Measurements from ENCODE around the gene ZNF675. TPM values are rescaled to one million over a fixed set of nuclear protein-coding genes. Genes with fewer than 3 reads are reported as not detected.
"Not testable (repeated sequence)": the region's sequence is repeated elsewhere in the genome, so short reads cannot be mapped to it uniquely, and the experiment has no call there.

The ZNF675 gene
- total RNA-seq: 10 to 100 TPM; 24.0 to 24.7 TPM

- no peaks in the 10 kb centered on the region for H3K27me3 Mint-ChIP-seq
- peak within 1 kb of the TSS; percentile 98 for H3K4me3 Mint-ChIP-seq
- peaks cover 27% of the 10 kb centered on the region for H3K4me1 Mint-ChIP-seq
- H3K27ac Mint-ChIP-seq: peak within 1 kb of the TSS; percentile 98
- peaks cover 37% of the 10 kb centered on the region for H3K36me3 Mint-ChIP-seq
- peak; percentile 87 for DNase-seq
- H3K9me3 Mint-ChIP-seq: peaks cover 12% of the 10 kb centered on the region
These were observed at the start of gene ZNF675 for GRCh38 chr19:23686621-23687423. ZNF675 (minus strand) TSS chr19:23687212; CDS start chr19:23687033, 179 bp downstream.

- H3K4me1 Mint-ChIP-seq, H3K27ac Mint-ChIP-seq, H3K27me3 Mint-ChIP-seq, H3K4me3 Mint-ChIP-seq, H3K36me3 Mint-ChIP-seq, DNase-seq: not testable (repeated sequence)
- peaks cover 17% of the 10 kb centered on the region for H3K9me3 Mint-ChIP-seq
These were observed 43.9 kb upstream of the ZNF675 start for GRCh38 chr19:23730729-23731465.

DNA sequence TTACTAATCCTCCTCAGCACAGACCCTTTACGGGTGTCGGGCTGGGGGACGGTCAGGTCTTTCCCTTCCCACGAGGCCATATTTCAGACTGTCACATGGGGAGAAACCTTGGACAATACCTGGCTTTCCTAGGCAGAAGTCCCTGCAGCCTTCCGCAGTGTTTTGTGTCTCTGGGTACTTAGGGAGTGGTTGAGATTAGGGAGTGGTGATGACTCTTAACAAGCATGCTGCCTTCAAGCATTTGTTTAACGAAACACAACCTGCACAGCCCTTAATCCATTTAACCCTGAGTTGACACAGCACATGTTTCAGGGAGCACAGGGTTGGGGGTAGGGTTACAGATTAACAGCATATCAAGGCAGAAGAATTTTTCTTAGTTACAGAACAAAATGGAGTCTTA, 37.1 kb upstream of the ZNF675 start:
- not testable (repeated sequence) for DNase-seq, H3K27me3 Mint-ChIP-seq, H3K4me3 Mint-ChIP-seq, H3K4me1 Mint-ChIP-seq, H3K36me3 Mint-ChIP-seq, H3K27ac Mint-ChIP-seq, H3K9me3 Mint-ChIP-seq

- Mint-ChIP-seq H3K4me3 (no peak overlapping the region), H3K27me3 (peaks cover 11% of the 10 kb centered on the region), H3K9me3 (peaks cover 6% of the 10 kb centered on the region), H3K36me3 (peaks cover 3% of the 10 kb centered on the region), H3K27ac (no peak overlapping the region), H3K4me1 (peaks cover 10% of the 10 kb centered on the region)
- no peak for DNase-seq
These were observed 31.8 kb upstream of the ZNF675 start for GRCh38 chr19:23718802-23719201.

DNA sequence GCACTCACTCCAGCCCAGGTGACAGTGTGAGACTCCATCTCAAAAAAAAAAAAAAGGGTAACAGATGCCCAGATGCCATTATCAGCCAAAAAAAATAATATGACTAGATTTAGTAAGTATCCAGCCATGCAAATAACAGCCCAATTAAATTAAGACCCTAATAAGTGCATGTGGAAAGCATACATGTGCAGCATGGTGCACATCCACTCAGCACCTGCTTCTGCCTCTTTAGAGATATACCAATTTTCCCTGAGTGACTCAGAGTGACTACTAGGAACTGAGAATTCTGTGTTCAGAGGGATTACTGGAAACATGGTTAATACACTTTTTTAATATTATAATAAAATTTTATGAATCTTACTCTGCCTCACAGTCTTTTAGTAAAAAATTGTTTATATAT, 29.8 kb upstream of the ZNF675 start:
- Mint-ChIP-seq H3K9me3 (peaks cover 6% of the 10 kb centered on the region), H3K27ac (no peak overlapping the region), H3K4me1 (peaks cover 7% of the 10 kb centered on the region), H3K27me3 (peaks cover 11% of the 10 kb centered on the region), H3K4me3 (no peak overlapping the region), H3K36me3 (peaks cover 3% of the 10 kb centered on the region)
- DNase-seq: no peak

- DNase-seq: no peak
- Mint-ChIP-seq H3K27ac (no peak overlapping the region), H3K4me1 (no peaks in the 10 kb centered on the region), H3K27me3 (no peaks in the 10 kb centered on the region), H3K36me3 (no peaks in the 10 kb centered on the region), H3K4me3 (no peak overlapping the region), H3K9me3 (peaks cover 4% of the 10 kb centered on the region)
These were observed 22.3 kb upstream of the ZNF675 start for GRCh38 chr19:23709347-23709746.

- no peaks in the 10 kb centered on the region for H3K4me1 Mint-ChIP-seq
- H3K9me3 Mint-ChIP-seq: peaks cover 4% of the 10 kb centered on the region
- H3K36me3 Mint-ChIP-seq: no peaks in the 10 kb centered on the region
- no peak for DNase-seq
- no peaks in the 10 kb centered on the region for H3K27me3 Mint-ChIP-seq
- no peak overlapping the region for H3K27ac Mint-ChIP-seq
- H3K4me3 Mint-ChIP-seq: no peak overlapping the region
These were observed 19.6 kb upstream of the ZNF675 start for GRCh38 chr19:23706657-23707056.

GRCh38 chr19:23699521-23699860, 12.5 kb upstream of the ZNF675 start:
- H3K27ac Mint-ChIP-seq: no peak overlapping the region
- no peaks in the 10 kb centered on the region for H3K27me3 Mint-ChIP-seq
- no peaks in the 10 kb centered on the region for H3K4me1 Mint-ChIP-seq
- peaks cover 6% of the 10 kb centered on the region for H3K36me3 Mint-ChIP-seq
- no peak overlapping the region for H3K4me3 Mint-ChIP-seq
- no peak for DNase-seq
- H3K9me3 Mint-ChIP-seq: peaks cover 4% of the 10 kb centered on the region

GRCh38 chr19:23698711-23699520, 11.9 kb upstream of the ZNF675 start:
- no peaks in the 10 kb centered on the region for H3K4me1 Mint-ChIP-seq
- H3K27me3 Mint-ChIP-seq: no peaks in the 10 kb centered on the region
- H3K27ac Mint-ChIP-seq: peak overlapping the region; percentile 20
- H3K4me3 Mint-ChIP-seq: peak overlapping the region; percentile 45
- DNase-seq: no peak
- peaks cover 4% of the 10 kb centered on the region for H3K9me3 Mint-ChIP-seq
- peaks cover 6% of the 10 kb centered on the region for H3K36me3 Mint-ChIP-seq

GRCh38 chr19:23692937-23693336, 5.9 kb upstream of the ZNF675 start:
- DNase-seq, H3K27me3 Mint-ChIP-seq, H3K36me3 Mint-ChIP-seq, H3K27ac Mint-ChIP-seq, H3K9me3 Mint-ChIP-seq, H3K4me1 Mint-ChIP-seq, H3K4me3 Mint-ChIP-seq: not testable (repeated sequence)

DNA sequence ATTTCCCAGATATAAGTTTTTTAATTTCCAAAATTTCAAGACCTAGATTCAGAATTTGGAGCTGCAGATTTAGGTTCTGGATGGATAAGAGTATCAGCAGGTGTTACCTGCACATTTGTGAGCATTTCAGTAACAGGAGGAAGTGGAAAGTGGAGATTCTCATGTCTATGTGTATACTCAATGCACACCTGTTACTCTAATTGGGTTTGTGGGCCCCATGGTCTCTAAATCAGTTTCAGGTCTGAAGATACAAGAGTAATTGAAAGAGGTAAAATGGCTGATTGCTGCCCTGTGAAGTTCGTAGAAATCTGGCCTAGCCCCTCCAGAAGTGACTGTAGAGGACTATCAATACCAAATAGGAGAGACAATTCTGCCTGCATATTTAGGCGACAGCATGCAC, 13.9 kb downstream of the ZNF675 start:
- Mint-ChIP-seq H3K4me3 (no peak overlapping the region), H3K27ac (no peak overlapping the region), H3K9me3 (peaks cover 37% of the 10 kb centered on the region), H3K27me3 (no peaks in the 10 kb centered on the region), H3K36me3 (peaks cover 96% of the 10 kb centered on the region), H3K4me1 (peaks cover 13% of the 10 kb centered on the region)
- no peak for DNase-seq

DNA sequence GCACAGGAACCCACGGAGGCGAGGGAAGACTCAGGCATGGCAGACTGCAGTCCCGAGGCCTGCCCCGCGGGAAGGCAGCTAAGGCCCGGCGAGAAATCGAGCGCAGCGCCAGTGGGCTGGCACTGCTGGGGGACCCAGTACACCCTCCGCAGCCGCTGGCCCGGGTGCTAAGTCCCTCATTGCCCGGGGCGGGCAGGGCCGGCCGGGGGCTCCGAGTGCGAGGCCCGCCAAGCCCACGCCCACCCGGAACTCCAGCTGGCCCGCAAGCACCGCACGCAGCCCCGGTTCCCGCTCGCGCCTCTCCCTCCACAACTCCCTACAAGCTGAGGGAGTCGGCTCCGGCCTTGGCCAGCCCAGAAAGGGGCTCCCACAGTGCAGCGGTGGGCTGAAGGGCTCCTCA, 18.4 kb downstream of the ZNF675 start:
- H3K4me1 Mint-ChIP-seq, H3K27ac Mint-ChIP-seq, H3K27me3 Mint-ChIP-seq, H3K4me3 Mint-ChIP-seq, DNase-seq: not testable (repeated sequence)
- H3K36me3 Mint-ChIP-seq: peaks cover 95% of the 10 kb centered on the region
- peaks cover 42% of the 10 kb centered on the region for H3K9me3 Mint-ChIP-seq

- H3K9me3 Mint-ChIP-seq: peaks cover 50% of the 10 kb centered on the region
- no peak overlapping the region for H3K4me3 Mint-ChIP-seq
- H3K4me1 Mint-ChIP-seq: peaks cover 3% of the 10 kb centered on the region
- H3K36me3 Mint-ChIP-seq: peaks cover 94% of the 10 kb centered on the region
- no peak for DNase-seq
- H3K27ac Mint-ChIP-seq: no peak overlapping the region
- no peaks in the 10 kb centered on the region for H3K27me3 Mint-ChIP-seq
These were observed 21.2 kb downstream of the ZNF675 start for GRCh38 chr19:23665651-23666410.

DNA sequence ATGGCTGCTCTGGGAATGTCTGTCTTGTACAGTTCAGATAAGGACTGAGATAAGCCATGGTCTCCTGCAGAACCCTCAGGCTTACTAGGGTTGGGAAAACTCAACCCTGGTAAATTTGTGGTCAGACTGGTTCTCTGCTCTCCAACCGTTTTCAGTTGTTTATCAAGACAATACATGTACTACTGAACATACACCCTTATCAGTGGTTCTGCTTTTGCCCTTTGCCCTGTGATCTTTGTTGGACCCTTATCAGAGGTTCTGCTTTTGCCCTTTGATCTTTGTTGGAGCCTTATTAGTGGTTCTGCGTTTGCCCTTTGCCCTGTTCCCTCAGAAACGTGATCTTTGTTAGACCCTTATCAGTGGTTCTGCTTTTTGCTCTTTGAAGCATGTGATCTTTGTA, 37.2 kb downstream of the ZNF675 start:
- H3K9me3 Mint-ChIP-seq: peaks cover 48% of the 10 kb centered on the region
- H3K4me1 Mint-ChIP-seq, H3K27ac Mint-ChIP-seq: not testable (repeated sequence)

More for the DNA sequence above, 37.2 kb downstream of the ZNF675 start:
- H3K27me3 Mint-ChIP-seq, DNase-seq, H3K4me3 Mint-ChIP-seq: not testable (repeated sequence)
- H3K36me3 Mint-ChIP-seq: peaks cover 31% of the 10 kb centered on the region

All from activated naive CD8-positive, alpha-beta T cell treated with anti-CD3 and anti-CD28 coated beads for 36 hours (primary cell).